ENCODE results near the gene EPB41L4A.

DNA sequence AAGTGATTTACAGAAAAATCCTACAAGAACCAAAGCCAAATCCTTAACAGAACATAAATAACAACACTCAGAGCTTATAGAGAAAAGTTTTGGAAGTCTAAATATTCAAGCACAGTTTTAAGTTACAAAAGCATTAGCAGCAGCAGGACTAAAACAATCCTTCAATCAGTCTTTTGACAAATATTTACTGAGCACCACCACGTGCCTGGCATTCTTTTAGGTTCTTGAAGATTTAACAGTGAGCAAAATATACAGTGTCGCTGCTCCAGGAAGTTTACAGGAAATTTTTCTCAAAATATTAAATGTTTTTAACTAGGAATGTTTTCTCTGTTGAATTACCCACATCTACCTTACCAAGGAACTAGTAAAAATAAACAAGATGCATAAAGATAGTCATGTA is 11.4 kb downstream of the EPB41L4A start:
- TF ChIP-seq, protein P1, sequence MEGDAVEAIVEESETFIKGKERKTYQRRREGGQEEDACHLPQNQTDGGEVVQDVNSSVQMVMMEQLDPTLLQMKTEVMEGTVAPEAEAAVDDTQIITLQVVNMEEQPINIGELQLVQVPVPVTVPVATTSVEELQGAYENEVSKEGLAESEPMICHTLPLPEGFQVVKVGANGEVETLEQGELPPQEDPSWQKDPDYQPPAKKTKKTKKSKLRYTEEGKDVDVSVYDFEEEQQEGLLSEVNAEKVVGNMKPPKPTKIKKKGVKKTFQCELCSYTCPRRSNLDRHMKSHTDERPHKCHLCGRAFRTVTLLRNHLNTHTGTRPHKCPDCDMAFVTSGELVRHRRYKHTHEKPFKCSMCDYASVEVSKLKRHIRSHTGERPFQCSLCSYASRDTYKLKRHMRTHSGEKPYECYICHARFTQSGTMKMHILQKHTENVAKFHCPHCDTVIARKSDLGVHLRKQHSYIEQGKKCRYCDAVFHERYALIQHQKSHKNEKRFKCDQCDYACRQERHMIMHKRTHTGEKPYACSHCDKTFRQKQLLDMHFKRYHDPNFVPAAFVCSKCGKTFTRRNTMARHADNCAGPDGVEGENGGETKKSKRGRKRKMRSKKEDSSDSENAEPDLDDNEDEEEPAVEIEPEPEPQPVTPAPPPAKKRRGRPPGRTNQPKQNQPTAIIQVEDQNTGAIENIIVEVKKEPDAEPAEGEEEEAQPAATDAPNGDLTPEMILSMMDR (IDR thresholded peaks at IDR 0.05), result no peak
- TF ChIP-seq POLR2AphosphoS5 (IDR thresholded peaks at IDR 0.05; ENCODE audit: insufficient read depth in 1 of 2, low read depth in 1 of 2), result no peak
